PC-9 (cell line): ENCODE data around the gene NRG3.

Source experiments
- EZH2 ChIP-seq: fragments of 200-600 bp; sonication (generic); IDR thresholded peaks from 2 replicates; pipeline ENCODE4 v1.8.0; 2017; ENCODE audit warnings: antibody characterized with exemption, low read depth
- TF ChIP-seq, protein P1 (sequence below): fragments of 200-600 bp; sonication (generic); conservative IDR thresholded peaks from 2 replicates; pipeline ENCODE4 v1.6.1; 2017; ENCODE audit warnings: mixed run types, antibody characterized with exemption, mild to moderate bottlenecking, moderate library complexity

DNA sequence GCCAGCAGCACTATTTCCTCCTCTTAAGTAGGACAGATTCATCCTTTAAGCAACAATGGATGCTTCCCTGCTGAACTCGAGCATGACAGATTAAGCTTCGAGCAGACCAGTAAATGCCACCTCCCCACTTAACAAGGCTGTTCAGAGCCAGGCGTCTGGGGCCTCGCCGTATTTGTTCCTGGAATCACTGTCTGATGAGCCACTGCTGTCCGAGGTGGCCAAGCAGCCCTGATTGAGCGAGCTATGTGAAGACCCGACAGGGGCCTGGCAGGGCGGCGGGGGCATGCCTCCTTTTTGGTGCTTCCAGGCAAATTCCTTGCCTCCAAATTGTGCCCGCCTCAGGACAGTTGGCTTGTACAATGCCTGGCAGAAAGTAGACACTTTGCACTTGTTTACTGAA lies 862.6 kb downstream of the NRG3 start:
- TF ChIP-seq, protein P1, sequence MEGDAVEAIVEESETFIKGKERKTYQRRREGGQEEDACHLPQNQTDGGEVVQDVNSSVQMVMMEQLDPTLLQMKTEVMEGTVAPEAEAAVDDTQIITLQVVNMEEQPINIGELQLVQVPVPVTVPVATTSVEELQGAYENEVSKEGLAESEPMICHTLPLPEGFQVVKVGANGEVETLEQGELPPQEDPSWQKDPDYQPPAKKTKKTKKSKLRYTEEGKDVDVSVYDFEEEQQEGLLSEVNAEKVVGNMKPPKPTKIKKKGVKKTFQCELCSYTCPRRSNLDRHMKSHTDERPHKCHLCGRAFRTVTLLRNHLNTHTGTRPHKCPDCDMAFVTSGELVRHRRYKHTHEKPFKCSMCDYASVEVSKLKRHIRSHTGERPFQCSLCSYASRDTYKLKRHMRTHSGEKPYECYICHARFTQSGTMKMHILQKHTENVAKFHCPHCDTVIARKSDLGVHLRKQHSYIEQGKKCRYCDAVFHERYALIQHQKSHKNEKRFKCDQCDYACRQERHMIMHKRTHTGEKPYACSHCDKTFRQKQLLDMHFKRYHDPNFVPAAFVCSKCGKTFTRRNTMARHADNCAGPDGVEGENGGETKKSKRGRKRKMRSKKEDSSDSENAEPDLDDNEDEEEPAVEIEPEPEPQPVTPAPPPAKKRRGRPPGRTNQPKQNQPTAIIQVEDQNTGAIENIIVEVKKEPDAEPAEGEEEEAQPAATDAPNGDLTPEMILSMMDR = no peak
- no peak for TF ChIP-seq EZH2
